HEK293 (cell line): ENCODE data around the gene CLCNKB.

Source experiments
- CTCF ChIA-PET: fragments of 350-600 bp; formaldehyde crosslinking; extraction: SDS; loops from one replicate; lab custom pipeline; 2021; ENCODE audit warnings: antibody characterized with exemption; lab: Yijun Ruan, JAX
- POLR2A ChIA-PET: fragments of 300-600 bp; formaldehyde crosslinking; extraction: SDS; loops from one replicate; lab custom pipeline; 2020; ENCODE audit warnings: antibody characterized with exemption, inconsistent platforms; lab: Yijun Ruan, JAX
- H3K27ac ChIP-seq: fragments of 200-500 bp; sonication (Bioruptor generic); 2 replicates; pipeline ENCODE4 v1.5.1; 2014; ENCODE audit warnings: low read depth, low read length, control low read depth, inconsistent platforms; ENCODE audit errors: extremely low read depth
- H3K36me3 ChIP-seq, 2 experiments: fragments of 200-500 bp in 1 of 2; sonication (Bioruptor generic) in 1 of 2; 1 replicate in 1 of 2; 2 replicates in 1 of 2; pipeline ENCODE4 v1.5.1; 2014 to 2017; ENCODE audit warnings: inconsistent platforms in 2 of 2, low read length in 2 of 2; ENCODE audit not compliant: control insufficient read depth in 2 of 2, insufficient read depth in 1 of 2
- H3K4me1 ChIP-seq: fragments of 200-500 bp; sonication (Bioruptor generic); 2 replicates; pipeline ENCODE4 v1.5.1; 2014; ENCODE audit warnings: mild to moderate bottlenecking, low read length, inconsistent platforms; ENCODE audit not compliant: control insufficient read depth, insufficient read depth
- H3K4me3 ChIP-seq: 2 replicates; pipeline ENCODE4 v1.5.1; 2011; ENCODE audit warnings: low read depth, mild to moderate bottlenecking, control low read depth, low read length, moderate library complexity
- H3K9me3 ChIP-seq: fragments of 200-500 bp; sonication (Bioruptor generic); 2 replicates; pipeline ENCODE4 v1.5.1; 2014; ENCODE audit warnings: low read depth, low read length, inconsistent platforms; ENCODE audit not compliant: control insufficient read depth, insufficient read depth
- BCL11A ChIP-seq: fragments of 450-650 bp; formaldehyde crosslinking; IDR thresholded peaks from 2 replicates; pipeline ENCODE4 v1.5.1; 2016; ENCODE audit warnings: low read depth, missing biosample characterization, missing genetic modification characterization
- CTCF ChIP-seq: fragments of 450-650 bp; formaldehyde crosslinking; IDR thresholded peaks from 2 replicates; pipeline ENCODE4 v1.5.1; 2016; ENCODE audit warnings: missing biosample characterization, missing genetic modification characterization
- GLIS1 ChIP-seq: fragments of 450-650 bp; formaldehyde crosslinking; IDR thresholded peaks from 2 replicates; pipeline ENCODE4 v1.5.1; 2016; ENCODE audit warnings: missing biosample characterization, missing genetic modification characterization
- HOXA7 ChIP-seq: sonication (generic); formaldehyde crosslinking; IDR thresholded peaks from 2 replicates; pipeline ENCODE4 v1.8.1; 2022; ENCODE audit warnings: missing genetic modification reagents, borderline replicate concordance
- KLF1 ChIP-seq: fragments of 450-650 bp; formaldehyde crosslinking; IDR thresholded peaks from 2 replicates; pipeline ENCODE4 v1.5.1; 2016; ENCODE audit warnings: missing biosample characterization, missing genetic modification characterization
- KLF17 ChIP-seq: fragments of 450-650 bp; formaldehyde crosslinking; IDR thresholded peaks from 2 replicates; pipeline ENCODE4 v1.5.1; 2016; ENCODE audit warnings: missing biosample characterization, missing genetic modification characterization
- MZF1 ChIP-seq: fragments of 450-650 bp; formaldehyde crosslinking; IDR thresholded peaks from 2 replicates; pipeline ENCODE4 v1.5.1; 2017; ENCODE audit warnings: missing biosample characterization, missing genetic modification characterization, borderline replicate concordance
- PRDM6 ChIP-seq: fragments of 450-650 bp; formaldehyde crosslinking; IDR thresholded peaks from 2 replicates; pipeline ENCODE4 v1.5.1; 2017; ENCODE audit warnings: missing biosample characterization, missing genetic modification characterization
- SP3 ChIP-seq: fragments of 450-650 bp; formaldehyde crosslinking; IDR thresholded peaks from 2 replicates; pipeline ENCODE4 v1.5.1; 2016; ENCODE audit warnings: missing biosample characterization, missing genetic modification characterization
- YY1 ChIP-seq: fragments of 450-650 bp; formaldehyde crosslinking; IDR thresholded peaks from 2 replicates; pipeline ENCODE4 v1.5.1; 2018; ENCODE audit warnings: missing biosample characterization, missing genetic modification characterization
- ZBTB20 ChIP-seq: fragments of 450-650 bp; formaldehyde crosslinking; IDR thresholded peaks from 2 replicates; pipeline ENCODE4 v1.5.1; 2016; ENCODE audit warnings: missing biosample characterization, missing genetic modification characterization
- ZBTB21 ChIP-seq: fragments of 450-650 bp; formaldehyde crosslinking; IDR thresholded peaks from 2 replicates; pipeline ENCODE4 v1.5.1; 2017; ENCODE audit warnings: missing biosample characterization, missing genetic modification characterization
- ZNF114 ChIP-seq: fragments of 450-650 bp; formaldehyde crosslinking; IDR thresholded peaks from 2 replicates; pipeline ENCODE4 v1.5.0; 2017; ENCODE audit warnings: missing biosample characterization, missing genetic modification characterization
- ZNF121 ChIP-seq: fragments of 450-650 bp; formaldehyde crosslinking; IDR thresholded peaks from 2 replicates; pipeline ENCODE4 v1.5.1; 2016; ENCODE audit warnings: missing biosample characterization, missing genetic modification characterization
- ZNF184 ChIP-seq: fragments of 450-650 bp; IDR thresholded peaks from 2 replicates; pipeline ENCODE4 v1.5.1; 2018; ENCODE audit warnings: missing biosample characterization, mild to moderate bottlenecking, missing genetic modification characterization
- ZNF239 ChIP-seq: fragments of 450-650 bp; formaldehyde crosslinking; IDR thresholded peaks from 2 replicates; pipeline ENCODE4 v1.5.1; 2016; ENCODE audit warnings: missing biosample characterization, missing genetic modification characterization
- ZNF248 ChIP-seq: fragments of 450-650 bp; formaldehyde crosslinking; IDR thresholded peaks from 2 replicates; pipeline ENCODE4 v1.5.1; 2017; ENCODE audit warnings: missing biosample characterization, missing genetic modification characterization
- ZNF26 ChIP-seq: fragments of 450-650 bp; formaldehyde crosslinking; IDR thresholded peaks from 2 replicates; pipeline ENCODE4 v1.5.1; 2016; ENCODE audit warnings: missing biosample characterization, missing genetic modification characterization
- ZNF350 ChIP-seq: fragments of 450-650 bp; formaldehyde crosslinking; IDR thresholded peaks from 2 replicates; pipeline ENCODE4 v1.5.0; 2017; ENCODE audit warnings: missing biosample characterization, mild to moderate bottlenecking, missing genetic modification characterization
- ZNF362 ChIP-seq: fragments of 450-650 bp; formaldehyde crosslinking; IDR thresholded peaks from 2 replicates; pipeline ENCODE4 v1.5.1; 2016; ENCODE audit warnings: missing biosample characterization, missing genetic modification characterization
- ZNF366 ChIP-seq: fragments of 450-650 bp; formaldehyde crosslinking; conservative IDR thresholded peaks from 2 replicates; pipeline ENCODE4 v1.5.1; 2016; ENCODE audit warnings: missing biosample characterization, missing genetic modification characterization
- ZNF391 ChIP-seq: fragments of 450-650 bp; formaldehyde crosslinking; IDR thresholded peaks from 2 replicates; pipeline ENCODE4 v1.5.1; 2016; ENCODE audit warnings: low read depth, missing biosample characterization, missing genetic modification characterization, borderline replicate concordance
- ZNF423 ChIP-seq: fragments of 450-650 bp; formaldehyde crosslinking; IDR thresholded peaks from 2 replicates; pipeline ENCODE4 v1.5.1; 2016; ENCODE audit warnings: missing biosample characterization, missing genetic modification characterization
- ZNF510 ChIP-seq: fragments of 450-650 bp; formaldehyde crosslinking; IDR thresholded peaks from 2 replicates; pipeline ENCODE4 v1.5.1; 2018; ENCODE audit warnings: mild to moderate bottlenecking, missing genetic modification characterization, missing biosample characterization; ENCODE audit not compliant: insufficient replicate concordance
- ZNF600 ChIP-seq: fragments of 450-650 bp; formaldehyde crosslinking; IDR thresholded peaks from 2 replicates; pipeline ENCODE4 v1.5.1; 2016; ENCODE audit warnings: missing biosample characterization, missing genetic modification characterization
- ZNF664 ChIP-seq: fragments of 450-650 bp; formaldehyde crosslinking; IDR thresholded peaks from 2 replicates; pipeline ENCODE4 v1.5.1; 2016; ENCODE audit warnings: missing biosample characterization, missing genetic modification characterization
- ZNF677 ChIP-seq: fragments of 450-650 bp; IDR thresholded peaks from 2 replicates; pipeline ENCODE4 v1.5.0; 2018; ENCODE audit warnings: missing biosample characterization, mild to moderate bottlenecking, missing genetic modification characterization, moderate library complexity
- ZNF837 ChIP-seq: fragments of 450-650 bp; formaldehyde crosslinking; IDR thresholded peaks from 2 replicates; pipeline ENCODE4 v1.5.1; 2016; ENCODE audit warnings: missing biosample characterization, missing genetic modification characterization
- ZSCAN5A ChIP-seq: fragments of 450-650 bp; formaldehyde crosslinking; IDR thresholded peaks from 2 replicates; pipeline ENCODE4 v1.5.1; 2016; ENCODE audit warnings: missing biosample characterization, missing genetic modification characterization

The CLCNKB gene

GRCh38 chr1:16078925-16079656, 35.5 kb downstream of the CLCNKB start:
- Histone ChIP-seq H3K4me3 (no peak overlapping the region), H3K27ac (no peak overlapping the region), H3K36me3 (no peaks in the 10 kb centered on the region), H3K9me3 (no peaks in the 10 kb centered on the region), H3K4me1 (no peaks in the 10 kb centered on the region)
- ChIA-PET POLR2A (interaction anchor here (0.6 to 1.1 kb wide), 3 partner anchors 102 to 128 kb away, joined by 3 to 4 read pairs (median 3); no protein-coding TSS in a partner anchor), CTCF (interaction anchor here (0.6 to 9.7 kb wide), 37 partner anchors 10 to 775 kb away, joined by 3 to 427 read pairs (median 5); partner anchors contain the start of gene EPHA2)
- TF ChIP-seq CTCF (peak; percentile 92), ZNF239 (no peak), ZNF362 (0 out of 2 replicates have a peak, but pooled peaks have one; percentile 10), GLIS1 (tag by site-specific recombination) (peak; percentile 49), ZSCAN5A (tag by site-specific recombination) (no peak), ZNF510 (tag by site-specific recombination) (no peak), ZNF837 (tag by site-specific recombination) (no peak), KLF1 (tag by site-specific recombination) (no peak), BCL11A (no peak), MZF1 (tag by site-specific recombination) (no peak), ZNF423 (tag by site-specific recombination) (0 out of 2 replicates have a peak, but pooled peaks have one; percentile 13), ZNF26 (no peak), ZNF664 (tag by site-specific recombination) (no peak), ZBTB21 (tag by site-specific recombination) (no peak), ZNF391 (tag by site-specific recombination) (0 out of 2 replicates have a peak, but pooled peaks have one; percentile 44), ZNF114 (tag by site-specific recombination) (no peak), ZNF350 (tag by site-specific recombination) (no peak), ZNF677 (tag by site-specific recombination) (no peak), ZNF366 (tag by site-specific recombination) (peak; percentile 74), ZNF248 (tag by site-specific recombination) (no peak), PRDM6 (tag by site-specific recombination) (no peak), KLF17 (tag by site-specific recombination) (peak; percentile 59; the same call in 1 of the 2 replicates), ZNF600 (tag by site-specific recombination) (0 out of 2 replicates have a peak, but pooled peaks have one; percentile 37), ZNF184 (tag by site-specific recombination) (no peak), ZBTB20 (tag by site-specific recombination) (no peak), SP3 (no peak), HOXA7 (CRISPR knock-in tag) (no peak), YY1 (tag by site-specific recombination) (no peak), ZNF121 (tag by site-specific recombination) (no peak)
